DND-41 (cell line): Measurements from ENCODE around the gene CXCL8.

ENCODE experiments used
- ATAC-seq: fragments of 200-7000 bp; cut with Tn5 transposase; 3 replicates; pipeline ENCODE4 v1.9.1; 2021; ENCODE audit warnings: low read depth; ENCODE audit not compliant: insufficient read depth
- DNase-seq: peaks from one replicate; pipeline ENCODE4 v3.0.0-alpha.2; 2020
- H2AFZ ChIP-seq: 2 replicates; pipeline ENCODE4 v1.6.0; 2012; ENCODE audit warnings: low read depth, low read length
- H3K27ac ChIP-seq: 2 replicates; pipeline ENCODE4 v1.5.1; 2012; ENCODE audit warnings: low read length, inconsistent platforms
- H3K27me3 ChIP-seq: fragments of 200-600 bp; sonication (generic); 2 replicates; pipeline ENCODE4 v1.6.0; 2012; ENCODE audit warnings: low read length, mild to moderate bottlenecking, inconsistent platforms; ENCODE audit not compliant: insufficient read depth, poor library complexity
- H3K36me3 ChIP-seq: 2 replicates; pipeline ENCODE4 v1.5.1; 2012; ENCODE audit warnings: low read length, inconsistent platforms; ENCODE audit not compliant: insufficient read depth
- H3K4me1 ChIP-seq: 2 replicates; pipeline ENCODE4 v1.5.1; 2012; ENCODE audit warnings: mild to moderate bottlenecking, low read length; ENCODE audit not compliant: insufficient read depth
- H3K4me2 ChIP-seq: 2 replicates; pipeline ENCODE4 v1.6.0; 2012; ENCODE audit warnings: mild to moderate bottlenecking, moderate library complexity, low read length, inconsistent platforms; ENCODE audit not compliant: insufficient read depth
- H3K4me3 ChIP-seq, 2 experiments: fragments of 200-600 bp in 1 of 2; shearing (Covaris generic) in 1 of 2; 2 replicates each; pipeline ENCODE4 v1.5.1; 2012 to 2016; ENCODE audit warnings: inconsistent platforms in 2 of 2, low read length in 2 of 2, mild to moderate bottlenecking in 2 of 2, low read depth in 1 of 2, moderate library complexity in 1 of 2
- H3K79me2 ChIP-seq: 2 replicates; pipeline ENCODE4 v1.6.0; 2012; ENCODE audit warnings: low read length, inconsistent platforms; ENCODE audit not compliant: insufficient read depth
- H3K9ac ChIP-seq: 2 replicates; pipeline ENCODE4 v1.6.0; 2012; ENCODE audit warnings: low read depth, mild to moderate bottlenecking, inconsistent platforms, low read length, moderate library complexity
- H3K9me3 ChIP-seq: 2 replicates; pipeline ENCODE4 v1.5.1; 2012; ENCODE audit warnings: low read length, moderate library complexity, mild to moderate bottlenecking, inconsistent platforms; ENCODE audit not compliant: insufficient read depth, severe bottlenecking
- H4K20me1 ChIP-seq: 2 replicates; pipeline ENCODE4 v1.6.0; 2012; ENCODE audit warnings: low read length; ENCODE audit not compliant: insufficient read depth
- EZH2 ChIP-seq: IDR thresholded peaks from 3 replicates; pipeline ENCODE4 v1.6.1; 2012; ENCODE audit warnings: borderline replicate concordance, low read depth, mild to moderate bottlenecking, moderate library complexity, low read length, inconsistent platforms; ENCODE audit not compliant: severe bottlenecking
- TF ChIP-seq, protein P1 (sequence below): IDR thresholded peaks from 2 replicates; pipeline ENCODE4 v1.5.1; 2012; ENCODE audit warnings: borderline replicate concordance, low read length, moderate library complexity, mild to moderate bottlenecking; ENCODE audit not compliant: poor library complexity, severe bottlenecking; ENCODE audit errors: extremely low read depth

Gene CXCL8

DNA sequence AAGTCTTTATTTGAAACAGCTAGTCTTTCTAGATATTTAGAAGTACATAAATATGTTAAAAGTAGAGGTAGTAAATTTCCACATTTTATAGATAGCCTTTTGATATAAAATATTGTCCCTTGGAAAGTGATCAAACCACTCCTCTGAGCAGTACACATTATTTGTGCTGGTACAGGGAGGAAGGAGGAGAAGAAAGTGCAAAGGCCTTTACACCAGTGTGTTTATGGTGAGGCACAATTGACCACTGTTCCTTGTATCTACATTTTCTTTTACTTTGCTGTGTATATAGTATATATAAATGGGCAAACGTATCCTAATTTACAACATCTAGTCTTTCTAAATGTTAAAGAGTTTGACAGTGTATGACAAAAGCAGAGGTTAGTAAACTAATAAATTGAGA, 39.9 kb downstream of the CXCL8 start:
- no peak overlapping the region for H2AFZ ChIP-seq
- no peak overlapping the region for H3K4me3 ChIP-seq
- no peaks in the 10 kb centered on the region for H3K27me3 ChIP-seq
- ATAC-seq (no peak), DNase-seq (no peak)
- no peaks in the 10 kb centered on the region for H3K79me2 ChIP-seq
- H3K9me3 ChIP-seq, result no peaks in the 10 kb centered on the region
- no peaks in the 10 kb centered on the region for H3K36me3 ChIP-seq
- TF ChIP-seq EZH2, result no peak
- TF ChIP-seq, protein P1, sequence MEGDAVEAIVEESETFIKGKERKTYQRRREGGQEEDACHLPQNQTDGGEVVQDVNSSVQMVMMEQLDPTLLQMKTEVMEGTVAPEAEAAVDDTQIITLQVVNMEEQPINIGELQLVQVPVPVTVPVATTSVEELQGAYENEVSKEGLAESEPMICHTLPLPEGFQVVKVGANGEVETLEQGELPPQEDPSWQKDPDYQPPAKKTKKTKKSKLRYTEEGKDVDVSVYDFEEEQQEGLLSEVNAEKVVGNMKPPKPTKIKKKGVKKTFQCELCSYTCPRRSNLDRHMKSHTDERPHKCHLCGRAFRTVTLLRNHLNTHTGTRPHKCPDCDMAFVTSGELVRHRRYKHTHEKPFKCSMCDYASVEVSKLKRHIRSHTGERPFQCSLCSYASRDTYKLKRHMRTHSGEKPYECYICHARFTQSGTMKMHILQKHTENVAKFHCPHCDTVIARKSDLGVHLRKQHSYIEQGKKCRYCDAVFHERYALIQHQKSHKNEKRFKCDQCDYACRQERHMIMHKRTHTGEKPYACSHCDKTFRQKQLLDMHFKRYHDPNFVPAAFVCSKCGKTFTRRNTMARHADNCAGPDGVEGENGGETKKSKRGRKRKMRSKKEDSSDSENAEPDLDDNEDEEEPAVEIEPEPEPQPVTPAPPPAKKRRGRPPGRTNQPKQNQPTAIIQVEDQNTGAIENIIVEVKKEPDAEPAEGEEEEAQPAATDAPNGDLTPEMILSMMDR, result no peak
- no peaks in the 10 kb centered on the region for H3K4me1 ChIP-seq
- H4K20me1 ChIP-seq, result no peaks in the 10 kb centered on the region
- H3K9ac ChIP-seq, result no peak overlapping the region
- H3K4me2 ChIP-seq, result no peak overlapping the region
- H3K27ac ChIP-seq, result no peak overlapping the region

- Histone ChIP-seq H3K79me2 (no peaks in the 10 kb centered on the region), H4K20me1 (no peaks in the 10 kb centered on the region), H3K4me2 (no peak overlapping the region), H3K27ac (no peak overlapping the region), H3K36me3 (no peaks in the 10 kb centered on the region), H3K27me3 (no peaks in the 10 kb centered on the region), H3K4me1 (no peaks in the 10 kb centered on the region), H3K9me3 (no peaks in the 10 kb centered on the region), H3K9ac (no peak overlapping the region), H2AFZ (no peak overlapping the region), H3K4me3 (no peak overlapping the region)
- DNase-seq (no peak), ATAC-seq (no peak)
- no peak for TF ChIP-seq EZH2
- TF ChIP-seq, protein P1, result no peak
Measured at GRCh38 chr4:73780834-73781233, 40.5 kb downstream of the CXCL8 start.

DNA sequence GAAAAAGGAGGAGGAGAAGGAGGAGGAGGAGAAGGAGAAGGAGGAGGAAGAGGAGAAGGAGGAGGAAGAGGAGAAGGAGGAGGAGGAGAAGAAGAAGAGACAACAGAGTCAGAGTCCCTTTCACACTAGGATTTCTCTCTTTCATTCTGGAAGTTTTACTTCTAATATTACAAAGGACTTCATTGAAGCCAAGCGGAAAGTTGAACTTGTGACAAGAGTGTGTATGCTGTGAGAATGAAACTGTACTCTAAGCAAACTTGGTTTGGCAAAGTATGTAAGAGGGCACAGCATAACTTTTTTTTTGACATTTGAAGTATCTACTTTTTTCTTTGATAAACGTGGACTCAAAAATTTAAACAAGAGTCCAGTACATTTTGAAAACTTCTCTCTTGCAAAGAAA, 48.0 kb downstream of the CXCL8 start:
- Histone ChIP-seq H3K27ac (no peak overlapping the region), H3K36me3 (no peaks in the 10 kb centered on the region), H3K4me1 (no peaks in the 10 kb centered on the region), H4K20me1 (no peaks in the 10 kb centered on the region), H3K27me3 (no peaks in the 10 kb centered on the region), H2AFZ (no peak overlapping the region), H3K9me3 (no peaks in the 10 kb centered on the region), H3K79me2 (no peaks in the 10 kb centered on the region), H3K4me3 (no peak overlapping the region), H3K9ac (no peak overlapping the region), H3K4me2 (no peak overlapping the region)
- TF ChIP-seq EZH2, result no peak
- TF ChIP-seq, protein P1, result no peak
- DNase-seq (no peak), ATAC-seq (no peak)
